Measurements from ENCODE around the gene NAA15. TPM values are rescaled to one million over a fixed set of nuclear protein-coding genes. Genes with fewer than 3 reads are reported as not detected.

The NAA15 gene
- total and polyA plus RNA-seq, 2 of the 8 experiments (the other 6 are each of a cell fraction or from before 2014, with no cell fraction given): 9.7 to 124 TPM

GRCh38 chr4:139301113-139301820 is at the start of gene NAA15 (continued):
- no peak for TF ChIP-seq CHD7 (IDR thresholded peaks at IDR 0.05; ENCODE audit: insufficient replicate concordance, low read length)
- TF ChIP-seq CEBPB (IDR thresholded peaks at IDR 0.05; ENCODE audit: low read depth, low read length): no peak
- peak; percentile 83 for TF ChIP-seq ASH2L (IDR thresholded peaks at IDR 0.05; ENCODE audit: low read length)
- 0 out of 2 replicates have a peak, but pooled peaks have one; percentile 75 for TF ChIP-seq SP4 (IDR thresholded peaks at IDR 0.05; ENCODE audit: low read length)
- no peak for TF ChIP-seq CREB1 (IDR thresholded peaks at IDR 0.05)
- TF ChIP-seq CTBP2 (IDR thresholded peaks at IDR 0.05; ENCODE audit: borderline replicate concordance, insufficient read depth, insufficient read length, low read length): no peak
- TF ChIP-seq TAF1 (IDR thresholded peaks at IDR 0.05; ENCODE audit: low read depth, low read length): peak; percentile 75
- no peak for TF ChIP-seq BRCA1 (IDR thresholded peaks at IDR 0.05; ENCODE audit: low read depth, low read length)
- TF ChIP-seq RNF2 (IDR thresholded peaks at IDR 0.05; ENCODE audit: borderline replicate concordance, low read depth, low read length, missing control alignments, poor library complexity, severe bottlenecking): no peak
- TF ChIP-seq YY1 (IDR thresholded peaks at IDR 0.05; ENCODE audit: low read depth, low read length): peak; percentile 97
- TF ChIP-seq JUND (IDR thresholded peaks at IDR 0.05; ENCODE audit: low read length): peak; percentile 11; the same call in 1 of the 2 replicates
- TF ChIP-seq SIRT6 (IDR thresholded peaks at IDR 0.05; ENCODE audit: low read length): no peak

All from H1 (cell line).